HCT116 (cell line): ENCODE results near the gene PLEKHM3. TPM values are rescaled to one million over a fixed set of nuclear protein-coding genes. Genes with fewer than 3 reads are reported as not detected.

Experiments used
- ATAC-seq: fragments of 200-7000 bp; cut with Tn5 transposase; 2 replicates; pipeline ENCODE4 v1.9.1; 2020; ENCODE audit warnings: mild to moderate bottlenecking, moderate library complexity
- BruUV-seq: library from RNA; stranded (reverse); fragments of 400-500 nt; replicated peaks from 2 replicates; lab custom pipeline; 2021; lab: Mats Ljungman, UMichigan
- CTCF ChIA-PET: fragments of 300-600 bp; sonication (Branson Sonifier 250); formaldehyde crosslinking; loops from one replicate; lab custom pipeline; 2021; ENCODE audit warnings: antibody characterized with exemption; lab: Charles Lee
- POLR2A ChIA-PET: fragments of 300-600, 350-600 bp; sonication (Branson Sonifier 250); formaldehyde crosslinking; loops from one replicate; lab custom pipeline; 2021; ENCODE audit warnings: antibody characterized with exemption; lab: Charles Lee
- RAD21 ChIA-PET, 2 experiments: fragments of 300-600 bp; sonication (Branson Sonifier 250); formaldehyde crosslinking; loops; one replicate each; lab custom pipeline; 2023; ENCODE audit warnings: low total read pairs in 2 of 2; ENCODE audit not compliant: uncharacterized antibody in 2 of 2, unreplicated experiment in 2 of 2, low non-redundant PET in 1 of 2; lab: Charles Lee
- DNase-seq: peaks from one replicate; pipeline ENCODE4 v3.0.0-alpha.2; 2010; ENCODE audit warnings: low read depth, low spot score
- H2AFZ ChIP-seq: fragments of 200-600 bp; shearing (Covaris generic), sonication (generic); 2 replicates; pipeline ENCODE4 v1.6.1; 2017; ENCODE audit warnings: low read depth, mixed run types, mixed read lengths, antibody characterized with exemption, low read length; ENCODE audit not compliant: poor library complexity, severe bottlenecking
- H3K27ac ChIP-seq: 2 replicates; pipeline ENCODE4 v1.5.1; 2012; ENCODE audit warnings: low read depth, low read length
- H3K27me3 ChIP-seq: fragments of 200-600 bp; sonication (generic); 2 replicates; pipeline ENCODE4 v1.6.1; 2016; ENCODE audit warnings: mixed run types, low read length, mixed read lengths; ENCODE audit not compliant: insufficient read depth
- H3K36me3 ChIP-seq, 2 experiments: fragments of 200-500 bp in 1 of 2; fragments of 200-600 bp in 1 of 2; sonication (Bioruptor generic) in 1 of 2; sonication (generic) in 1 of 2; 2 replicates each; pipeline versions ENCODE4 v1.5.1 to v1.6.1; 2014 to 2016; ENCODE audit warnings: low read length in 2 of 2, inconsistent platforms in 1 of 2, mixed read lengths in 1 of 2, mixed run types in 1 of 2; ENCODE audit not compliant: insufficient read depth in 2 of 2, control insufficient read depth in 1 of 2
- H3K4me1 ChIP-seq, 2 experiments: fragments of 200-600 bp in 1 of 2; sonication (generic) in 1 of 2; 2 replicates each; pipeline versions ENCODE4 v1.5.1 to v1.6.1; 2012 to 2017; ENCODE audit warnings: low read length in 2 of 2, inconsistent platforms in 1 of 2, mild to moderate bottlenecking in 1 of 2, mixed read lengths in 1 of 2, mixed run types in 1 of 2, moderate library complexity in 1 of 2; ENCODE audit not compliant: insufficient read depth in 2 of 2, control insufficient read depth in 1 of 2
- H3K4me2 ChIP-seq: fragments of 200-600 bp; sonication (generic); 2 replicates; pipeline ENCODE4 v1.6.1; 2017; ENCODE audit warnings: mixed run types, low read length, mixed read lengths
- H3K4me3 ChIP-seq, 2 experiments: fragments of 200-600 bp in 1 of 2; sonication (generic) in 1 of 2; replicated peaks in 1 of 2; 2 replicates each; pipeline ENCODE4 v1.5.1; 2011 to 2016; ENCODE audit warnings: low read length in 2 of 2, control low read depth in 1 of 2, low read depth in 1 of 2, mild to moderate bottlenecking in 1 of 2, mixed read lengths in 1 of 2, mixed run types in 1 of 2
- H3K79me2 ChIP-seq: fragments of 200-600 bp; sonication (generic); 2 replicates; pipeline ENCODE4 v1.6.1; 2017; ENCODE audit warnings: mild to moderate bottlenecking, mixed run types, low read length, moderate library complexity, mixed read lengths; ENCODE audit not compliant: insufficient read depth
- H3K9ac ChIP-seq: fragments of 200-600 bp; sonication (generic); 2 replicates; pipeline ENCODE4 v1.6.1; 2016; ENCODE audit warnings: low read length, mixed read lengths
- H3K9me2 ChIP-seq: fragments of 200-600 bp; sonication (generic), shearing (Covaris generic); 2 replicates; pipeline ENCODE4 v1.6.1; 2017; ENCODE audit warnings: mixed run types, mild to moderate bottlenecking, moderate library complexity; ENCODE audit not compliant: insufficient read depth
- H3K9me3 ChIP-seq, 2 experiments: fragments of 200-500 bp in 1 of 2; fragments of 200-600 bp in 1 of 2; sonication (Bioruptor generic) in 1 of 2; sonication (generic) in 1 of 2; 2 replicates each; pipeline ENCODE4 v1.6.1; 2014 to 2017; ENCODE audit warnings: low read length in 2 of 2, mixed read lengths in 2 of 2, inconsistent platforms in 1 of 2, low read depth in 1 of 2, mild to moderate bottlenecking in 1 of 2, mixed run types in 1 of 2, moderate library complexity in 1 of 2; ENCODE audit not compliant: control insufficient read depth in 1 of 2, insufficient read depth in 1 of 2
- H4K20me1 ChIP-seq: fragments of 200-600 bp; sonication (generic), shearing (Covaris generic); 2 replicates; pipeline ENCODE4 v1.6.1; 2017; ENCODE audit warnings: mixed run types, mild to moderate bottlenecking, moderate library complexity; ENCODE audit not compliant: insufficient read depth
- CEBPB ChIP-seq: IDR thresholded peaks from 2 replicates; pipeline ENCODE4 v1.6.1; 2012; ENCODE audit warnings: low read depth
- EGR1 ChIP-seq: IDR thresholded peaks from 2 replicates; pipeline ENCODE4 v1.6.1; 2012; ENCODE audit warnings: low read depth
- EZH2 ChIP-seq: fragments of 200-600 bp; sonication (generic); IDR thresholded peaks from 2 replicates; pipeline ENCODE4 v1.6.1; 2017; ENCODE audit warnings: antibody characterized with exemption, mixed run types
- EZH2phosphoT487 ChIP-seq: fragments of 200-600 bp; IDR thresholded peaks from 2 replicates; pipeline ENCODE4 v1.6.1; 2018; ENCODE audit warnings: antibody characterized with exemption, borderline replicate concordance
- FOSL1 ChIP-seq: IDR thresholded peaks from 2 replicates; pipeline ENCODE4 v1.6.1; 2012; ENCODE audit warnings: low read depth
- POLR2A ChIP-seq: IDR thresholded peaks from 2 replicates; pipeline ENCODE4 v1.7.0; 2011; ENCODE audit warnings: borderline replicate concordance; ENCODE audit not compliant: insufficient read depth, insufficient read length; ENCODE audit errors: extremely low read depth
- POLR2AphosphoS5 ChIP-seq: IDR thresholded peaks from 2 replicates; pipeline ENCODE4 v1.6.1; 2011; ENCODE audit warnings: mild to moderate bottlenecking, low read depth, low read length, moderate library complexity
- SP1 ChIP-seq: IDR thresholded peaks from 2 replicates; pipeline ENCODE4 v1.6.1; 2012; ENCODE audit warnings: low read depth
- SRF ChIP-seq: IDR thresholded peaks from 2 replicates; pipeline ENCODE4 v1.6.1; 2012; ENCODE audit warnings: low read depth
- YY1 ChIP-seq: IDR thresholded peaks from 2 replicates; pipeline ENCODE4 v1.6.1; 2011; ENCODE audit warnings: low read length, low read depth, moderate library complexity, mild to moderate bottlenecking; ENCODE audit not compliant: insufficient replicate concordance; ENCODE audit errors: extremely low read depth
- ZFX ChIP-seq: fragments of 450-650 bp; IDR thresholded peaks from 2 replicates; pipeline ENCODE4 v1.6.1; 2017
- ZNF274 ChIP-seq: fragments of 200-500 bp; sonication (Bioruptor generic); IDR thresholded peaks from 2 replicates; pipeline ENCODE4 v1.6.1; 2014; ENCODE audit warnings: mild to moderate bottlenecking, low read depth, low read length, inconsistent platforms
- intact Hi-C: fragments of 100-400 bp; cut with micrococcal nuclease; formaldehyde crosslinking; loops from 2 replicates; pipeline ENCODE4 v1.10.0; 2022
- total RNA-seq: library from RNA; stranded (reverse); gene quantifications from one replicate; pipeline ENCODE4 v1.2.1, GENCODE V29; 2021; ENCODE audit not compliant: unreplicated experiment
- TF ChIP-seq, protein P1 (sequence below): IDR thresholded peaks from 2 replicates; pipeline ENCODE4 v1.6.1; 2012; ENCODE audit warnings: low read depth
- TF ChIP-seq, protein P2 (sequence below): IDR thresholded peaks from 2 replicates; pipeline ENCODE4 v1.6.1; 2011; ENCODE audit warnings: mild to moderate bottlenecking, low read length, moderate library complexity; ENCODE audit not compliant: insufficient replicate concordance; ENCODE audit errors: extremely low read depth
- TF ChIP-seq, protein P3 (sequence below): IDR thresholded peaks from 2 replicates; pipeline ENCODE4 v1.6.1; 2012
- TF ChIP-seq, protein P4 (sequence below): IDR thresholded peaks from 2 replicates; pipeline ENCODE4 v1.6.1; 2012

The PLEKHM3 gene
- total RNA-seq, 1 experiment from 2014 or later = 6.3 TPM

DNA sequence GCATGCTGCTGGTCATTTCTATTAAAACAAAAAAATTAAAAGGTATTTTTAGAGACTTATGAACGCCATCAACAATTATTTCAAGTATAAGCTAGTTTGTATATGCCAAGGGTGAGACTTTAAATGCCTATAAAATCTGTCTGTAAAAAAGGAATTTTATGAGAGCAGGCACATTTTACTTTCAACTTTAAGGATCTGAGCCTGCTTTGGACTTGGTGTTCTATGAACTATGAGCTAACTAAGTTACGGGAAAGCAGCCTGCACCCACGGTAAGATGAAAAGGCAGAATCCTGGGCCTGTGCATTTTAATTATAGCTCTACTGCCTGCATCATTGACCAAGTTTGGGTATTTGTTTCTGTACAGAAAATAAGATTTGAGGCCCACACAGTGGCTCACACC is 95.4 kb downstream of the PLEKHM3 start:
- Histone ChIP-seq H3K36me3 (no peaks in the 10 kb centered on the region), H3K27ac (no peak overlapping the region), H4K20me1 (no peaks in the 10 kb centered on the region), H3K4me3 (no peak overlapping the region), H3K9ac (no peak overlapping the region), H3K4me2 (no peak overlapping the region), H3K9me2 (no peaks in the 10 kb centered on the region), H3K27me3 (no peaks in the 10 kb centered on the region), H3K9me3 (no peaks in the 10 kb centered on the region), H3K79me2 (no peaks in the 10 kb centered on the region), H3K4me1 (peaks cover 6 to 15% of the 10 kb centered on the region in 2 experiments; a peak in 3 of 4 replicates), H2AFZ (no peak overlapping the region)
- ChIA-PET CTCF (no interaction called here), RAD21 (no interaction called here), POLR2A (no interaction called here)
- ATAC-seq = no peak
- BruUV-seq = no TSS peak
- intact Hi-C loops = no loop called here
- TF ChIP-seq YY1 = no peak
- TF ChIP-seq EGR1 = no peak
- no peak for TF ChIP-seq POLR2AphosphoS5
- TF ChIP-seq, protein P1, sequence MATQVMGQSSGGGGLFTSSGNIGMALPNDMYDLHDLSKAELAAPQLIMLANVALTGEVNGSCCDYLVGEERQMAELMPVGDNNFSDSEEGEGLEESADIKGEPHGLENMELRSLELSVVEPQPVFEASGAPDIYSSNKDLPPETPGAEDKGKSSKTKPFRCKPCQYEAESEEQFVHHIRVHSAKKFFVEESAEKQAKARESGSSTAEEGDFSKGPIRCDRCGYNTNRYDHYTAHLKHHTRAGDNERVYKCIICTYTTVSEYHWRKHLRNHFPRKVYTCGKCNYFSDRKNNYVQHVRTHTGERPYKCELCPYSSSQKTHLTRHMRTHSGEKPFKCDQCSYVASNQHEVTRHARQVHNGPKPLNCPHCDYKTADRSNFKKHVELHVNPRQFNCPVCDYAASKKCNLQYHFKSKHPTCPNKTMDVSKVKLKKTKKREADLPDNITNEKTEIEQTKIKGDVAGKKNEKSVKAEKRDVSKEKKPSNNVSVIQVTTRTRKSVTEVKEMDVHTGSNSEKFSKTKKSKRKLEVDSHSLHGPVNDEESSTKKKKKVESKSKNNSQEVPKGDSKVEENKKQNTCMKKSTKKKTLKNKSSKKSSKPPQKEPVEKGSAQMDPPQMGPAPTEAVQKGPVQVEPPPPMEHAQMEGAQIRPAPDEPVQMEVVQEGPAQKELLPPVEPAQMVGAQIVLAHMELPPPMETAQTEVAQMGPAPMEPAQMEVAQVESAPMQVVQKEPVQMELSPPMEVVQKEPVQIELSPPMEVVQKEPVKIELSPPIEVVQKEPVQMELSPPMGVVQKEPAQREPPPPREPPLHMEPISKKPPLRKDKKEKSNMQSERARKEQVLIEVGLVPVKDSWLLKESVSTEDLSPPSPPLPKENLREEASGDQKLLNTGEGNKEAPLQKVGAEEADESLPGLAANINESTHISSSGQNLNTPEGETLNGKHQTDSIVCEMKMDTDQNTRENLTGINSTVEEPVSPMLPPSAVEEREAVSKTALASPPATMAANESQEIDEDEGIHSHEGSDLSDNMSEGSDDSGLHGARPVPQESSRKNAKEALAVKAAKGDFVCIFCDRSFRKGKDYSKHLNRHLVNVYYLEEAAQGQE = no peak
- TF ChIP-seq EZH2 = no peak
- DNase-seq = no peak

DNA sequence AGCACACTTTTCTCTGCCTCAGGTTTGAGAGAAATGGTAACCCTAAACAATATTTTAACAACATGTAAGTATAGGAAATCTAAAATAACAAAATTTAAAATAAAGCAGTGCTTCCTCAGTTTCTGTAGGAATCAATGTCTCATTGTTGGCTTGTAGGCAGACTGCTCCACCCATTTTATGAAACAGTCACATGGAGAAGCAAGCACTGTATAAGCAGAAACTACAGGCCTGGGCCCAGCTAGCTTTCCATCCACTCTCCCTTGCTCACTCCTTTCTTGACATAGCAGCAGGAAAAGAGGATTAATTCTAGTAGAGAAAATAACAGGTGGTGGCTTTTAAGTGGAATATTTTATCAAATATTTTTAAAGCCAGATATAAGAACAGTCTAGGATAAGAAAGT is 97.2 kb downstream of the PLEKHM3 start:
- Histone ChIP-seq H3K9me3 (no peaks in the 10 kb centered on the region), H3K4me1 (peaks cover 6 to 15% of the 10 kb centered on the region in 2 experiments; a peak in 3 of 4 replicates), H3K27me3 (no peaks in the 10 kb centered on the region), H4K20me1 (no peaks in the 10 kb centered on the region), H3K4me3 (no peak overlapping the region), H3K27ac (no peak overlapping the region), H3K9me2 (no peaks in the 10 kb centered on the region), H3K9ac (no peak overlapping the region), H2AFZ (no peak overlapping the region), H3K79me2 (no peaks in the 10 kb centered on the region), H3K4me2 (no peak overlapping the region), H3K36me3 (no peaks in the 10 kb centered on the region)
- DNase-seq = no peak
- intact Hi-C loops = no loop called here
- RAD21 ChIA-PET = no interaction called here
- no peak for ATAC-seq
- no TSS peak for BruUV-seq
- CTCF ChIA-PET = no interaction called here
- POLR2A ChIA-PET = no interaction called here
- TF ChIP-seq, protein P2, sequence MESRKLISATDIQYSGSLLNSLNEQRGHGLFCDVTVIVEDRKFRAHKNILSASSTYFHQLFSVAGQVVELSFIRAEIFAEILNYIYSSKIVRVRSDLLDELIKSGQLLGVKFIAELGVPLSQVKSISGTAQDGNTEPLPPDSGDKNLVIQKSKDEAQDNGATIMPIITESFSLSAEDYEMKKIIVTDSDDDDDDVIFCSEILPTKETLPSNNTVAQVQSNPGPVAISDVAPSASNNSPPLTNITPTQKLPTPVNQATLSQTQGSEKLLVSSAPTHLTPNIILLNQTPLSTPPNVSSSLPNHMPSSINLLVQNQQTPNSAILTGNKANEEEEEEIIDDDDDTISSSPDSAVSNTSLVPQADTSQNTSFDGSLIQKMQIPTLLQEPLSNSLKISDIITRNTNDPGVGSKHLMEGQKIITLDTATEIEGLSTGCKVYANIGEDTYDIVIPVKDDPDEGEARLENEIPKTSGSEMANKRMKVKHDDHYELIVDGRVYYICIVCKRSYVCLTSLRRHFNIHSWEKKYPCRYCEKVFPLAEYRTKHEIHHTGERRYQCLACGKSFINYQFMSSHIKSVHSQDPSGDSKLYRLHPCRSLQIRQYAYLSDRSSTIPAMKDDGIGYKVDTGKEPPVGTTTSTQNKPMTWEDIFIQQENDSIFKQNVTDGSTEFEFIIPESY = no peak
- TF ChIP-seq, protein P3, sequence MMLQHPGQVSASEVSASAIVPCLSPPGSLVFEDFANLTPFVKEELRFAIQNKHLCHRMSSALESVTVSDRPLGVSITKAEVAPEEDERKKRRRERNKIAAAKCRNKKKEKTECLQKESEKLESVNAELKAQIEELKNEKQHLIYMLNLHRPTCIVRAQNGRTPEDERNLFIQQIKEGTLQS = no peak
- TF ChIP-seq SRF (no peak), EGR1 (no peak), POLR2AphosphoS5 (no peak), POLR2A (no peak), SP1 (no peak), EZH2 (no peak), EZH2phosphoT487 (no peak), ZFX (no peak), FOSL1 (no peak), CEBPB (no peak), ZNF274 (no peak)
- TF ChIP-seq, protein P4, sequence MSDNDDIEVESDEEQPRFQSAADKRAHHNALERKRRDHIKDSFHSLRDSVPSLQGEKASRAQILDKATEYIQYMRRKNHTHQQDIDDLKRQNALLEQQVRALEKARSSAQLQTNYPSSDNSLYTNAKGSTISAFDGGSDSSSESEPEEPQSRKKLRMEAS = no peak
